ENCODE results near the gene CHN1. TPM values are rescaled to one million over a fixed set of nuclear protein-coding genes. Genes with fewer than 3 reads are reported as not detected.

CHN1 gene
- total RNA-seq, 4 donors from 2014 or later = 0.30 to 5.8 (median 3.6) TPM

DNA sequence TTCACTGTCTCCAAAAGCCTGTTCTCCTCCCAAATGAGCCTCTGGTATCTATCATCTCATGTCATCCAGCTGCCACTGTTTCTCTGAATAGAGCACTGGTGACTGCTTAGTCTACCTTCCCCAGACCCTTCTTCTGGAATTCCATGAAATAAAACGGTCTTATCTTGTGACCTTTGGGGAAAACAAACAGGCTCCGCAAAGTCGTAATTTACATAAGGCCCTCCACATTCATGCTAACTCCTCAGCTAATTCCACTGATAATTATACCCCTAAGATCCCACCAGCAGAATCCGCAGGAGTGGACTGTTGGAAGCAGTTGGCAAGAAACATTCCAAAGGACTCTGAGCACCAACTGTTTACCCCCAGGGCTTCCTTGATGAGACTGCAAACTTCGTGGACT lies 33.9 kb upstream of the CHN1 start:
- H3K27me3 ChIP-seq = no peaks in the 10 kb centered on the region
- no peak for TF ChIP-seq POLR2A (IDR thresholded peaks at IDR 0.05)
- no peak for TF ChIP-seq CTCF (IDR thresholded peaks at IDR 0.05)
- intact Hi-C loops (cut with DNase I) = no loop called here
- 85 to 86% methylated on average over 5 of the region's 5 CpGs for WGBS, 2 donors
- no peak for DNase-seq
- H3K4me1 ChIP-seq = no peaks in the 10 kb centered on the region
- no peaks in the 10 kb centered on the region for H3K36me3 ChIP-seq
- no peak overlapping the region for H3K27ac ChIP-seq
- no peak overlapping the region for H3K4me3 ChIP-seq
- H3K9me3 ChIP-seq = no peaks in the 10 kb centered on the region

GRCh38 chr2:175037941-175038340 lies 32.8 kb upstream of the CHN1 start:
- intact Hi-C loops (cut with DNase I) = no loop called here
- Histone ChIP-seq H3K36me3 (no peaks in the 10 kb centered on the region), H3K27me3 (no peaks in the 10 kb centered on the region), H3K4me1 (no peaks in the 10 kb centered on the region), H3K9me3 (no peaks in the 10 kb centered on the region), H3K4me3 (no peak overlapping the region), H3K27ac (no peak overlapping the region)
- no peak for DNase-seq
- 86 to 89% methylated on average over 2 of the region's 2 CpGs for WGBS, 2 donors
- no peak for TF ChIP-seq POLR2A (IDR thresholded peaks at IDR 0.05)
- TF ChIP-seq CTCF (IDR thresholded peaks at IDR 0.05) = no peak

- H3K27ac ChIP-seq = no peak overlapping the region
- DNase-seq = no peak
- no peaks in the 10 kb centered on the region for H3K27me3 ChIP-seq
- H3K4me3 ChIP-seq = no peak overlapping the region
- H3K36me3 ChIP-seq = no peaks in the 10 kb centered on the region
- TF ChIP-seq CTCF (IDR thresholded peaks at IDR 0.05) (peak in 5 of 6 experiments; percentile 24 to 58 (median 45)), POLR2A (IDR thresholded peaks at IDR 0.05) (no peak)
- intact Hi-C loops (cut with DNase I) = no loop called here
- no peaks in the 10 kb centered on the region for H3K4me1 ChIP-seq
- H3K9me3 ChIP-seq = no peaks in the 10 kb centered on the region
- 67 to 68% methylated on average over 5 of the region's 5 CpGs for WGBS, 2 donors
These were observed 31.4 kb upstream of the CHN1 start for GRCh38 chr2:175036582-175037018.

- 54 to 58% methylated on average over 3 of the region's 3 CpGs for WGBS, 2 donors
- intact Hi-C loops (cut with DNase I) = no loop called here
- no peaks in the 10 kb centered on the region for H3K36me3 ChIP-seq
These were observed 30.6 kb upstream of the CHN1 start for GRCh38 chr2:175035806-175036205.

DNA sequence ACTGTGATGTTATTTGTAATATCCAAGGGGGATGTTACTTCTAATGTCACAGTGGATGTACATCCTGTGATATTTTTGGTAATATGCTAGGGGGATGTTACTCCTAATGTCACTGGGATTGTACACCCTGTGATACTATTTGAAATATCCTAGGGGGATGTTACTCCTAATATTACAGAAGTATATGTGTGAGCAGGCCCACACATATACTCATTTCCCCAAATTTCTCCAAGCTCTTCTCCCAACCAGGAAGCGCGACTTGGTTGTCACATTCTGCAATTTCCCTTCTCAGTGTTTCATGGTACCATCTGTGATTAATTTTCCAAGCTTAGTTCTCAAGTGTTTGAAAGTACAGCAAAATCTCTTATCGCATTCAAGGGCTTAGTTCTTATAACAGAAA lies 29.5 kb upstream of the CHN1 start:
- WGBS, 2 donors = 85 to 96% methylated on average over 3 of the region's 3 CpGs
- intact Hi-C loops (cut with DNase I) = no loop called here
- no peaks in the 10 kb centered on the region for H3K36me3 ChIP-seq
- H3K27ac ChIP-seq = no peak overlapping the region
- no peaks in the 10 kb centered on the region for H3K27me3 ChIP-seq
- no peak overlapping the region for H3K4me3 ChIP-seq
- H3K4me1 ChIP-seq = no peaks in the 10 kb centered on the region
- DNase-seq = no peak
- no peaks in the 10 kb centered on the region for H3K9me3 ChIP-seq
- no peak for TF ChIP-seq CTCF (IDR thresholded peaks at IDR 0.05)
- TF ChIP-seq POLR2A (IDR thresholded peaks at IDR 0.05) = no peak

More at GRCh38 chr2:175035806-175036205, 30.6 kb upstream of the CHN1 start:
- H3K27ac ChIP-seq = no peak overlapping the region
- H3K9me3 ChIP-seq = no peaks in the 10 kb centered on the region
- H3K4me1 ChIP-seq = no peaks in the 10 kb centered on the region
- TF ChIP-seq CTCF (IDR thresholded peaks at IDR 0.05) = no peak
- no peak for TF ChIP-seq POLR2A (IDR thresholded peaks at IDR 0.05)
- no peak overlapping the region for H3K4me3 ChIP-seq
- no peak for DNase-seq
- no peaks in the 10 kb centered on the region for H3K27me3 ChIP-seq

Data from esophagus squamous epithelium (tissue), 5 donors.